ENCODE results near the gene ETNPPL. TPM values are rescaled to one million over a fixed set of nuclear protein-coding genes. Genes with fewer than 3 reads are reported as not detected.

ETNPPL gene
- total and polyA plus RNA-seq, 9 of the 15 experiments (the other 6 are each of a cell fraction or from before 2014, with no cell fraction given), result 0.06 to 0.14 TPM; not detected in 7

DNA sequence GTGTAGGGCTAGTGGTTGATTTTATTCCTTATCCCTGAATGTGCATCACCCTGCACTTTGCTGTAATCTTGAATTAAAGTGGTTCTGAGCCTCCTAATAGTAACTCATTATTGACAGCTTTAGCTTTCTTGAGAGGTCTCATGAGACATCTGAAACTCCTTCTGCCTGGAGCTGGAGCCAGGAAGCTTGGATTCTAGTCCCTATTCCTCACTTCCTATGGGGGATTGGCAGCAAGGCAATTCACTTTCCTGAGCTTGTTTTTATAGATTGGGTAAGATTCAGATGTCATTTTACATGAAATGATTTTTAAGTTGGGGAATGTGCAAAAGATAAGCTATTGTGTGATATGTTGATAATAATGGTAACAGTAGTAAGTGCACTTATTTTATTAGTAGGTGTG is 17.1 kb upstream of the ETNPPL start:
- peaks cover 12 to 26% of the 10 kb centered on the region in 2 experiments for H3K27me3 ChIP-seq (ENCODE audit: control insufficient read depth in 2 of 2, insufficient read depth in 2 of 2, low read length in 2 of 2)
- no peak overlapping the region for H3K4me2 ChIP-seq (ENCODE audit: insufficient read depth, low read length)
- ATAC-seq (no peak), DNase-seq (ENCODE audit: extremely low read depth in 1 of 4, low spot score in 3 of 4) (no peak), FAIRE-seq (no peak)
- no peaks in the 10 kb centered on the region for H4K20me1 ChIP-seq (replicated peaks; ENCODE audit: control insufficient read depth, insufficient read depth, low read length)
- TF ChIP-seq WHSC1 (IDR thresholded peaks at IDR 0.05; ENCODE audit: low read length), result no peak
- TF ChIP-seq, protein P1, sequence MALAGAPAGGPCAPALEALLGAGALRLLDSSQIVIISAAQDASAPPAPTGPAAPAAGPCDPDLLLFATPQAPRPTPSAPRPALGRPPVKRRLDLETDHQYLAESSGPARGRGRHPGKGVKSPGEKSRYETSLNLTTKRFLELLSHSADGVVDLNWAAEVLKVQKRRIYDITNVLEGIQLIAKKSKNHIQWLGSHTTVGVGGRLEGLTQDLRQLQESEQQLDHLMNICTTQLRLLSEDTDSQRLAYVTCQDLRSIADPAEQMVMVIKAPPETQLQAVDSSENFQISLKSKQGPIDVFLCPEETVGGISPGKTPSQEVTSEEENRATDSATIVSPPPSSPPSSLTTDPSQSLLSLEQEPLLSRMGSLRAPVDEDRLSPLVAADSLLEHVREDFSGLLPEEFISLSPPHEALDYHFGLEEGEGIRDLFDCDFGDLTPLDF (CRISPR knock-in tag; IDR thresholded peaks at IDR 0.05), result no peak
- no peak for TF ChIP-seq MTA2 (IDR thresholded peaks at IDR 0.05; ENCODE audit: low read depth)
- TF ChIP-seq, protein P2, sequence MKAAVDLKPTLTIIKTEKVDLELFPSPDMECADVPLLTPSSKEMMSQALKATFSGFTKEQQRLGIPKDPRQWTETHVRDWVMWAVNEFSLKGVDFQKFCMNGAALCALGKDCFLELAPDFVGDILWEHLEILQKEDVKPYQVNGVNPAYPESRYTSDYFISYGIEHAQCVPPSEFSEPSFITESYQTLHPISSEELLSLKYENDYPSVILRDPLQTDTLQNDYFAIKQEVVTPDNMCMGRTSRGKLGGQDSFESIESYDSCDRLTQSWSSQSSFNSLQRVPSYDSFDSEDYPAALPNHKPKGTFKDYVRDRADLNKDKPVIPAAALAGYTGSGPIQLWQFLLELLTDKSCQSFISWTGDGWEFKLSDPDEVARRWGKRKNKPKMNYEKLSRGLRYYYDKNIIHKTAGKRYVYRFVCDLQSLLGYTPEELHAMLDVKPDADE (conservative IDR thresholded peaks at IDR 0.05; ENCODE audit: control insufficient read depth, low read depth, low read length), result no peak
- TF ChIP-seq ZNF274 (IDR thresholded peaks at IDR 0.05; ENCODE audit: borderline replicate concordance, low read depth, low read length), result no peak
- no peaks in the 10 kb centered on the region for H3K9me3 ChIP-seq (replicated peaks; ENCODE audit: control insufficient read depth, insufficient read depth, low read depth, low read length)
- intact Hi-C loops (cut with micrococcal nuclease) (loop anchor here (10.0 kb wide), 1 partner anchor 95 kb away; no protein-coding TSS in a partner anchor), in situ Hi-C loops (cut with MboI) (no loop called here)
- no peaks in the 10 kb centered on the region for H3K9me1 ChIP-seq (ENCODE audit: control insufficient read depth, insufficient read depth, low read length)
- BruUV-seq (replicated peaks), result no TSS peak
- no peak overlapping the region for H3K4me3 ChIP-seq
- ChIA-PET CTCF (ENCODE audit: low intra/inter-chr PET ratio) (interaction anchor here (0.8 kb wide), 1 partner anchor 10 kb away, joined by 3 read pairs; no protein-coding TSS in a partner anchor), POLR2A (no interaction called here)
- no peak overlapping the region for H3K9ac ChIP-seq (ENCODE audit: insufficient read depth in 1 of 2, low read depth in 2 of 2, low read length in 2 of 2)
- no peaks in the 10 kb centered on the region for H3K4me1 ChIP-seq (replicated peaks in 1 of 2; ENCODE audit: control insufficient read depth in 2 of 2, insufficient read depth in 2 of 2, low read length in 2 of 2)
- H2AFZ ChIP-seq (ENCODE audit: low read depth, low read length), result no peak overlapping the region
- H3K27ac ChIP-seq (ENCODE audit: extremely low read depth, low read depth, low read length), result no peak overlapping the region
- H3K36me3 ChIP-seq (ENCODE audit: control insufficient read depth, insufficient read depth, low read length), result no peaks in the 10 kb centered on the region
- no peaks in the 10 kb centered on the region for H3K79me2 ChIP-seq (ENCODE audit: control insufficient read depth, insufficient read depth, low read length)
